Nephron progenitor cell (in vitro differentiated cells): ENCODE data around the gene AMDHD2.

Source experiments
- DNase-seq: peaks from one replicate; pipeline ENCODE4 v3.0.0; 2021
- H3K27ac Mint-ChIP-seq: 2 replicates; pipeline ENCODE4 v1.8.0; 2021; ENCODE audit warnings: mild to moderate bottlenecking, moderate library complexity, mixed read lengths
- H3K27me3 Mint-ChIP-seq: 2 replicates; pipeline ENCODE4 v1.8.0; 2021; ENCODE audit warnings: mild to moderate bottlenecking, low read depth, mixed read lengths; ENCODE audit not compliant: poor library complexity
- H3K36me3 Mint-ChIP-seq: 2 replicates; pipeline ENCODE4 v1.8.0; 2021; ENCODE audit warnings: low read depth, mixed read lengths
- H3K4me1 Mint-ChIP-seq: 2 replicates; pipeline ENCODE4 v1.8.0; 2021; ENCODE audit warnings: mixed read lengths
- H3K4me3 Mint-ChIP-seq: 2 replicates; pipeline ENCODE4 v1.8.0; 2021; ENCODE audit warnings: mild to moderate bottlenecking, moderate library complexity, mixed read lengths
- H3K9me3 Mint-ChIP-seq: 2 replicates; pipeline ENCODE4 v1.8.0; 2021; ENCODE audit warnings: mild to moderate bottlenecking, moderate library complexity, mixed read lengths
- TF ChIP-seq, protein P1 (sequence below): fragments of 200-600 bp; sonication (generic); IDR thresholded peaks from 2 replicates; pipeline ENCODE4 v1.5.0; 2021; ENCODE audit warnings: antibody characterized with exemption

Gene AMDHD2

DNA sequence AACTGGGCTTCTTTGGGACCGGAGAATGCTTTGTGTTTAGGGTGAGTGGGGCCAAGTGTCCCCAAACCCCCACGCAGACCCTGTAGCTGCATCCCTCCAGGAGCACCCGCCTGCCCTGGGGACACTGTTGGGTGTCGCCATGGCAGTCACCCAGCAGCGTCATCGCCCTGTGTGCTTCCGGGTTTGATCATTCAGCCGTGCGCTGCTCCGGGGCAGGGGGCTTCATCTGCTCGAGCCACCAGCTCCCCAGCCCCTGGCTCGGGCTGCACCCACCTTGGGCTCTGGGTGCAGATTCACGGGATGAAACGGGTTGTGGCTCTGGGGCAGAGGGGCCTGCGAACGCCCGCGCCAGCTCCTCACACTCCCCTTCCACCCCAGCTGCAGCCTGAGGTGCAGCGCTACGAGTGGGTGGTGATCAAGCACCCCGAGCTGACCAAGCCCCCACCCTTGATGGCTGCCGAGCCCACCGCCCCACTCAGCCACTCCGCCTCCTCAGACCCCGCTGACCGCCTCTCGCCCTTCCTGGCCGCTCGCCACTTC is 20.2 kb upstream of the AMDHD2 start:
- H3K27me3 Mint-ChIP-seq, result peaks cover 3% of the 10 kb centered on the region
- peaks cover 6% of the 10 kb centered on the region for H3K36me3 Mint-ChIP-seq
- no peak overlapping the region for H3K4me3 Mint-ChIP-seq
- H3K27ac Mint-ChIP-seq, result no peak overlapping the region
- TF ChIP-seq, protein P1, sequence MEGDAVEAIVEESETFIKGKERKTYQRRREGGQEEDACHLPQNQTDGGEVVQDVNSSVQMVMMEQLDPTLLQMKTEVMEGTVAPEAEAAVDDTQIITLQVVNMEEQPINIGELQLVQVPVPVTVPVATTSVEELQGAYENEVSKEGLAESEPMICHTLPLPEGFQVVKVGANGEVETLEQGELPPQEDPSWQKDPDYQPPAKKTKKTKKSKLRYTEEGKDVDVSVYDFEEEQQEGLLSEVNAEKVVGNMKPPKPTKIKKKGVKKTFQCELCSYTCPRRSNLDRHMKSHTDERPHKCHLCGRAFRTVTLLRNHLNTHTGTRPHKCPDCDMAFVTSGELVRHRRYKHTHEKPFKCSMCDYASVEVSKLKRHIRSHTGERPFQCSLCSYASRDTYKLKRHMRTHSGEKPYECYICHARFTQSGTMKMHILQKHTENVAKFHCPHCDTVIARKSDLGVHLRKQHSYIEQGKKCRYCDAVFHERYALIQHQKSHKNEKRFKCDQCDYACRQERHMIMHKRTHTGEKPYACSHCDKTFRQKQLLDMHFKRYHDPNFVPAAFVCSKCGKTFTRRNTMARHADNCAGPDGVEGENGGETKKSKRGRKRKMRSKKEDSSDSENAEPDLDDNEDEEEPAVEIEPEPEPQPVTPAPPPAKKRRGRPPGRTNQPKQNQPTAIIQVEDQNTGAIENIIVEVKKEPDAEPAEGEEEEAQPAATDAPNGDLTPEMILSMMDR, result no peak
- peaks cover 37% of the 10 kb centered on the region for H3K4me1 Mint-ChIP-seq
- no peak for DNase-seq
- no peaks in the 10 kb centered on the region for H3K9me3 Mint-ChIP-seq

DNA sequence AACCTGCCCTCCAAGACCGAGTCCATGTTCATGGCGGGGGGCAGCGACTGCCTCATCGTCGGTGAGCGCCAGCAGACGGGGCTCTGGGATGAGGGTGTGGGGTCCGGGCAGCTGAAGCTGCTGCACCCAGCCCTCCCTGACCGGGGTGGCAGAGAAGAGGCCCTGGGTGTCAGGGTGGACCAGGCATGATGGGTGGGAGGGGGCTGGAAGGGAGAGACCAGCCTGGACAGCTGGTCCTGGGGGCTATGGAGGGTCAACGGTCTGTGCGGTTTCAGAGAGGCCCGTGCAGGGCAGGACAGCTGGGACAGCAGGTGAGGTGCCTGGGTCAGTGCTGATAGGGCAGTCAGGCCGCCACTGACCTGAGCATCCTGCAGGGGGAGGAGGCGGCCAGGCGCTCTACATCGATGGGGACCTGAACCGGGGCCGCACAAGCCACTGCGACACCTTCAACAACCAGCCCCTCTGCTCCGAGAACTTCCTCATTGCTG is 19.7 kb upstream of the AMDHD2 start:
- no peak overlapping the region for H3K4me3 Mint-ChIP-seq
- no peak overlapping the region for H3K27ac Mint-ChIP-seq
- no peaks in the 10 kb centered on the region for H3K9me3 Mint-ChIP-seq
- no peak for DNase-seq
- peaks cover 37% of the 10 kb centered on the region for H3K4me1 Mint-ChIP-seq
- H3K27me3 Mint-ChIP-seq, result peaks cover 3% of the 10 kb centered on the region
- peaks cover 6% of the 10 kb centered on the region for H3K36me3 Mint-ChIP-seq
- TF ChIP-seq, protein P1, result no peak

DNA sequence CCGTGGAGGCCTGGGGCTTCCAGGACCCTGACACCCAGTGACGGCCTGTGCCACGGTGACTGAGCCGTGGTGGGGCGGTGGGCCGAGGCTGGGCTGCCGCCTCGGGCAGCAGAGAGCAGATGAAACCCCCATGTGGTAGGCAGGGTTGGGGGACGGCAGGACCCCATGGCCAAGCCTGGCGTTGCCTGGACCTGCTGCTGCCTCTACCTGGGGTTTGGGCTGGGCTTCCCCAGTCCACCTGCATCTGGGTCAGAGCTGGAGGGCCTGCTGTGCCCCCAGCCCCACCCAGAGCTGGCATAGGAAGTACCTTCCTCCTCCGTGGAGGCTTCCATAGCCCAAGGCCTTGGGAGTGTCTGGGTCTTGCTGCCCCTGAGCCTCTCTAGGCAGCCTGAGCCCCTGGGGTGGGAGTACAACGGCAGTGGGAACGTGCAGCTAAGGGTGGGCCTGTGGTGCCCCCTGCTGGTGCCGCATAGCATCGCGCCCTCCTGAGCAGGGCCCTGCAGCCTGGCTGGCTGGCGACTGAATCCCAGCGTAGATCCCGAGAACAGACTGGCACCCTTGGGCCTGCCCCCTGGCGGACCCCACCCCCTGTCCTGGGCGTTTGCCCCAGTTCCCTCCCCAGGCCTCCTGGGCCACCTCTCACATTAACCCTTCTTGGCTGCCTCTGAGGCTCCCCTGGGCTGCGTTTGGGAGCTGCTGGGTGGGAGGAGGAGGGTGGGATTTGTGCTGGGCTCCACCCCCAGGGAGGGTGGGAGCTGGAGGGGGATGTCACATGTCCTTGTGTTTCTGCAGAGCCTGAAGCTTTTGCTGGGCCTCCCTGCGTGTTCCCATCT is 19.0 kb upstream of the AMDHD2 start:
- Mint-ChIP-seq H3K4me3 (peak overlapping the region; percentile 36), H3K9me3 (no peaks in the 10 kb centered on the region), H3K36me3 (peaks cover 6% of the 10 kb centered on the region), H3K27ac (no peak overlapping the region), H3K4me1 (peaks cover 37% of the 10 kb centered on the region), H3K27me3 (peaks cover 3% of the 10 kb centered on the region)
- peak; percentile 94 for DNase-seq
- TF ChIP-seq, protein P1, result peak; percentile 99

DNA sequence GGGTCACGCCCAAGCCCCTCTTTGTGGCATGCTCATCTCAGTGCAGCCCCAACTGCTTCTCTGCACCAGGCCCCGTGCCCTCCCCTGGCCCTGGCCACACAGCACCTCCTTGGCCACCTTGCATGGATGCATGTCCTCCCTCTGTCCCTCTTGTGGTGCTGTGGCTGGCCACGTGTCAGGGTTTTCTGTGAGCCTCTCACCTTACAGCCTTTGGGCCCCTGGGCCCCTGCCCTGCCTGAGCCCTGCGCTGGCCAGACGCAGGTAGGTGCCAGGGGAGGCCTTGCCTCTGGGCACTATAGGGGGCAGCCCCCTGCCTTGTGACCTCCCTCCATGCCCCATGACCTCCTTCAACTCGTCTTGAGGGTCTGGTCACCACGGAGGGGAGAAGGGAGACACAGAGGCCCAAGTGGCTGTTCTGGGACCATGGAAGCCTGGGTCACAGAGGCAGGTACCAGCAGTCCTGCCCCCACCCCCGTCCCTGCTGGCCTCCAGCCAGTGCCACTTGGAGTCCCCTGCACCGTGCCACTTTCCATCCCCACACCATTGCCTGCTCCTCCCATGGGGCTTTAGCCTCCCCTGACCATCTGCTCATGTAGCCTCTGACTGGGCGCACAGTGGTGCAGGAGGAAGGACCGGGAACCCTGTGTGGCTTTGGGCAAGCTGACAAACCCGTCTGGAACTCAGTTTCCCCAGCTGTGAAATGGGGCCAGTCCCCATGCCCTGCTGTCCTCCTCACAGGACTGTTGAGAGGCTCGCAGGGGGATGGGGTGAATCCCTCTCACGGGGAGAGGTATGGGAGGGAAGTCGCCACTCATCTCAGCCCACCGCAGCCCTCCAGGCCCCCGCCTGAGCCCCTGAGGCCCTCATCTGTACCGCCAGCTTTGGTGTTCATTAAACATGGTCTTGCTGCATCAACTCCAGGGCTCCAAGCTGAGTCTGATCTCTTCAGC is 17.9 kb upstream of the AMDHD2 start:
- Mint-ChIP-seq H3K4me1 (peaks cover 31% of the 10 kb centered on the region), H3K27ac (no peak overlapping the region), H3K36me3 (peaks cover 6% of the 10 kb centered on the region), H3K4me3 (peak overlapping the region; percentile 44), H3K9me3 (no peaks in the 10 kb centered on the region), H3K27me3 (peaks cover 3% of the 10 kb centered on the region)
- DNase-seq, result no peak
- TF ChIP-seq, protein P1, result no peak

DNA sequence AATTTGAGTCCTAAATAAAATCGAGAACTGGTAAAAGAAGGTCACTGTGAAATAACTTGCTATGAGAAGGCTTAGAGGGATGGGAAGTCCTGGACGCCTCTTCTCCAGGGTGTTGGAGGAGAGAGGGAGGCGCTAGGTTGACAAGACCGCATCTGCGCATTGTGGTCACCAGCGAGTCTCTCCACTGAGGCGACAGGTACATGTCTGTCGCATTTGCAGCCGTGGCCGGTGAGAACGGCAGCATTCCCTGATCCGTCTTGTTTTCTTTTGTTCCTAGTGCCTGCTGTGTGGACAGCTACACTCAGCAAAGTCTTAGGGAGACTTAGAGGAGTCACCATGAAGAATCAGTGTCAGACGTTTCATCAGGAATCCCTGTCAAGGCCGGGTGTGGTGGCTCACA is 14.5 kb upstream of the AMDHD2 start:
- no peak overlapping the region for H3K4me3 Mint-ChIP-seq
- H3K27ac Mint-ChIP-seq, result peak overlapping the region; percentile 84
- no peaks in the 10 kb centered on the region for H3K36me3 Mint-ChIP-seq
- TF ChIP-seq, protein P1, result no peak
- H3K4me1 Mint-ChIP-seq, result peaks cover 32% of the 10 kb centered on the region
- H3K9me3 Mint-ChIP-seq, result no peaks in the 10 kb centered on the region
- H3K27me3 Mint-ChIP-seq, result peaks cover 11% of the 10 kb centered on the region
- DNase-seq, result no peak
